GM15510 (cell line): Measurements from ENCODE around the gene OR2T11.
"Not testable (repeated sequence)": the region's sequence is repeated elsewhere in the genome, so short reads cannot be mapped to it uniquely, and the experiment has no call there.

ENCODE experiments used
- POLR2A ChIP-seq: IDR thresholded peaks from 3 replicates; pipeline ENCODE4 v1.6.1; 2011; ENCODE audit warnings: borderline replicate concordance; ENCODE audit not compliant: insufficient read length; ENCODE audit errors: extremely low read depth

OR2T11 gene

GRCh38 chr1:248634991-248635390 lies at the start of gene OR2T11:
OR2T11 (minus strand) TSS chr1:248635091; CDS start chr1:248627128, 7,963 bp downstream.
- not testable (repeated sequence) for TF ChIP-seq POLR2A

DNA sequence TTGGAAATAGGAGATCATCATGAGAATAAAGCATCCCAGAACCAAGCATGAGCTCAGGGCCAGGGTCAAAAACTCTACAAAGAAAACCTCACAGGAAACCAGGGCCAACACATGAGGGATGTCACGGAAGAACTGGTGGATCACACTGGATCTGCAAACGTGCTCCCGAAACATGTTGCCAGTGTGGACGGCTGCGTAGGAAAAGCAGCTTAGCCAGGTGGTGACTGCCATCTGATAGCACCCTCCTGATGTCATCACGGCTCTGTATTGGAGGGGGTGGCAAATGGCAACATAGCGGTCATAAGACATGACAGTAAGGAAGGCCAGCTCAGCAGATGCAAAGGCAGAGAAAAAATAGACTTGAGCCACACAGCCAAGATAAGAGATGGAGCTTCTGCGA lies 46.8 kb upstream of the OR2T11 start:
- TF ChIP-seq POLR2A: no peak

GRCh38 chr1:248670003-248670402 lies 35.1 kb upstream of the OR2T11 start:
- no peak for TF ChIP-seq POLR2A

DNA sequence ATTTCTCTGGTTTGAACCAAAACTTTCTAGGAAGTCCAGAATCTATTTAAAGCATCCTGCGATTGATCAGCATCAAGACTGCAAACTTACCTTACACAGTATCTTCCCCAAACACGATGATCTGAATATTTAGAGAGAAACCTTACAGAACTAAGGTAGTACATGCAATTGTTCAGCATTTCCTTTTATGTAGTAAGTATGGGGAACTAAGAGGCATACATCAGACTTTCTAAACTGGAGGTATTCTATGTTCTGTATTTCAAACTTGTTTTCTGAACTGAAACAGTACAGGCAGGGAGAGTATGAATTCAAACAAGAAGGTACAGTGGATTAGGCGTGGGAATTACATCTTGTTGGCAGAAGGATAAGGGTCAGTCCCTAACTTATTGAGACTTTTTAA lies 20.5 kb upstream of the OR2T11 start, which contains the start of gene OR2T27:
OR2T27 (minus strand) TSS at position 175 of the 400 bp plus-strand sequence. CDS start 4,644 bp downstream, outside the sequence.
- not testable (repeated sequence) for TF ChIP-seq POLR2A

DNA sequence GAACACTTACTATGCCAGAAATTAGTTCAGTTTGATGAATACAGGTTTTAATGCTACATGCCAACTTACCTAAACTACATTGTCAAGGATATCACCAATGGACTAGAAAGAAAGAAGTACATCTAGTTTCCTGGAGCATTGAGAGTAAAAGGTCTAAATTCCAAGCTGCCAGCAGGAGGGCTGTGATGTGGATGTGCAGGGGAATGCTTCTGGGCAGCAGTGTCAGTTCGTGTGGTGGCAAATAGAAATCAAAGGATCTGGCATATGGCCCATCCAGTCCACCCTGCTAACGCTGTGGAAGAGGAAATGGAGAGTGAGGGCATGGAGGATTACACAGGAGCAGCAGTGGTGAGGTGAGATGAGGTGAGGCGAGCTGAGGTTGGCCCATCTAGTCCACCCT lies 10.3 kb upstream of the OR2T11 start, which contains the start of gene OR2T35:
OR2T35 (minus strand) TSS at position 101 of the 400 bp plus-strand sequence. CDS start 6,020 bp downstream, outside the sequence.
- not testable (repeated sequence) for TF ChIP-seq POLR2A

DNA sequence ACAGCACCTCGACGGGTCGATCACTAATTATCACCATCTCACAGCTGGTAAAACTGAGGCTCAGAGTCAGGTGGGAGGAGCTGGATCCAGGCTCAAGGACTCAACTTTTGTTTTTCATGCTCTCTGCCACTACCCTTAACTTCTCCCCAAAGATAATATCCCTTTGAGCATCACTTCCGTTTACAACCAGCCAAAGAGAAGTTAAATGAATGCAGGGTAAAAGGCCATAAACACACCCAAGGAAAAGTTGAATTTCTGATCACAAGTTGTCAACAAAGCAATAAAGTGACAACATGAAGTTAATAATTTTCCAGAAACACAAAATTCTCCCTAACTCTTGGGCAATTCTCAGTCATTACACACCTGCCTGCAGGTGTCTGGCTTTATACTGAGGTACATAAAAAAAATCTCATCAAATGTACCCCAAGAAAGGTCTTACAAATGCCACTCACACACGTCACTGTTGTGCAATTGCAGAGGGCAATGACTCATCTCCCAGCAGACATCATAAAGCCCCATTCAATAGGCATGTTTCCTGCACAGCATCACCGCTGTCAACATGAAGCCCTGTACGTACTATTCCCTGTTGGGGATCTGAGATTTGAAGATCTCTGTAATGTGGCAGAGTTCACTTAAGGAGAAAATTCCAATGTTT lies 3.4 kb downstream of the OR2T11 start:
- no peak for TF ChIP-seq POLR2A

- TF ChIP-seq POLR2A: no peak
These were observed 4.3 kb downstream of the OR2T11 start for GRCh38 chr1:248630551-248630950.

GRCh38 chr1:248627971-248628844 lies 6.7 kb downstream of the OR2T11 start:
- no peak for TF ChIP-seq POLR2A

GRCh38 chr1:248625971-248626370 lies 8.9 kb downstream of the OR2T11 start:
- no peak for TF ChIP-seq POLR2A

DNA sequence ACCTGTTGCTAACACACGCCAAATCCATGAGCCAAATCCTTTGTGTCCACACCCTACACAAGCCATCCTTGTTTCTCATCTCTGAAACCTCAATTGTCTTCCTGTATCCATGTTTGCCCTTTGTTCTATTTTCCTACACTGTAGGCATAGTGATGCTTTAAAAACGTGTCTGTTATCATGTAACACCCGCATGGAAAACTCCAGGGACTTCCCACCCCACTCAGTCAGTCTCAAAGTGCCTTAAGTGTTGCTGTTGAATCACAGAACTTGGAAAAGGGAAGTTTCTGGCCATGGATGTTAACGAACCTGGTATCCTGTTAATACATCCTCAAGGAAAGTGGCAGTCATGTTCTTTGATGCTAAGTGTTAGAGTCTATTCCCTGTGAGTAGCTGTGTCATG lies 9.7 kb downstream of the OR2T11 start:
- TF ChIP-seq POLR2A: no peak

DNA sequence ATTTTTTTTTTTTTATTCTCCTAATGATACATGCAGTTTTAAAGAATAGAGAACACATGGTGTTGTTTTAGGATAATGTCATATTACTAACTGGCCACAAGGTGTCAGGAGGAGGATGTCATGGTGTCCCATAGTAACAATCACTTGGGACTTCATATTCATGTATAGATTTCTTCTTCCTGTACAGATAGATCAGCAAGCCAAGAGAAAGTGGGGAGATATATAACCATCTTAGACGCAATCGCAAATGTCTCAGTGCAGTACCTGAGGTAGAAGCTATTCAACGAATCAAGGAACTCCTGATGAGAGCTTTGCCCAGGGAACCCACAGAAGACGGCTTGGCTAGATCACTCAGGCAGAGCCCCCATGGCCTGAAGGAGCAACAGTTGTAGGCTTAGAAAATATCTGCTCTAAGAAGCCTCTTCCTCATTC lies 12.3 kb downstream of the OR2T11 start:
- no peak for TF ChIP-seq POLR2A

DNA sequence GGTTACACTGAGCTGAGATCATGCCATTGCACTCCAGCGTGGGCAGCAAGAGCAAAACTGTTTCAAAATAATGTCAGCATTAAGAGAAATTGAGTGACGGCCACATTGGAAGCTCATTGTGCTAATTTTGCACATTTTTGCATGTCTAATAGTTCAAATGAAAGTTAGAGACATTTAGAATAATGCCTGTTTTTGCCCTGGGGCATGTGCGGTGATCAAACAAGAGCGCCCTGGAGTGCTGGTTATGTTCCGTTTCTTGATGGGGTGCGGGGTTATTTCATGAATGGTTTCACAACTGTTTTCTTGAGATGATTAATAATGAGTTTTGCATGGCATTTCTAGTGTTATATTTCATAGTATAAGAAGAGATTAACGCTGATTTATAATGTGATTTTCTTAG lies 13.1 kb downstream of the OR2T11 start:
- no peak for TF ChIP-seq POLR2A

DNA sequence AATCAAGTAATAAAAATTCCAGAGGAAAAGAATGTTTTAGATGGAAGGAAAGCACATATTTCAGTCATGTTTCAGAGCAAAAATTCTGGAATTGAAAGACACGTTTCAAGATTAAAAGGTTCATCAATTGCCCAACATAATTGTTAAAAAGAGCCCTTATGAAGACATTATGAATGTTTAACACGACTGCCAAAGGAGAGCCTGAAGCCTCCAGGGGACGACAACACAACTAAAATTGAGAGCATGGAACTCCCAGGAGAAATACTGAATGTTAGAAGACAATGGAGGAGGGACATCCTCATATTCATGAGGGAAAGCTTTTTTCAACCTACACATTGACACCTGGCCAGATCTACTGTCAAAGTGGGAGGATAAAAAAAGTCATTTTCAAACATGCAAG lies 16.0 kb downstream of the OR2T11 start:
- no peak for TF ChIP-seq POLR2A

DNA sequence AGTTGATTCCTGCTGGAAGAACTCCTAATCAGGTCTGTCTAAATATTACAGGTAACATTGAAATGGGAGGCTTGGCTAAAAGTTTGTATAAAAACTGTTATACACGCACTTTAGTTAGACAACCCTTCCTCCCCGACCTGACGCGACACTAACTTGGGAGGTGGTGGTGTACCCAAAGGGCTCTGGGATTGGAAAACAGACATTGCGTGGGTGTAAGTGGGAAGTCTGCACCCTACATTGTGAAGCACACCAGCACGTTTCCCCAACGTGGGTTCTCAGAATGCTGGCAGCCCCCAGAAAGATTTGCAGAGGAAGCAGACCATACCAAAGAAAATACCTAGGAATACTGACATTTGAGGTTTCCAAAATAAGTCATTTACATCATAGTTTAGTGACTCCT lies 16.8 kb downstream of the OR2T11 start:
- no peak for TF ChIP-seq POLR2A

DNA sequence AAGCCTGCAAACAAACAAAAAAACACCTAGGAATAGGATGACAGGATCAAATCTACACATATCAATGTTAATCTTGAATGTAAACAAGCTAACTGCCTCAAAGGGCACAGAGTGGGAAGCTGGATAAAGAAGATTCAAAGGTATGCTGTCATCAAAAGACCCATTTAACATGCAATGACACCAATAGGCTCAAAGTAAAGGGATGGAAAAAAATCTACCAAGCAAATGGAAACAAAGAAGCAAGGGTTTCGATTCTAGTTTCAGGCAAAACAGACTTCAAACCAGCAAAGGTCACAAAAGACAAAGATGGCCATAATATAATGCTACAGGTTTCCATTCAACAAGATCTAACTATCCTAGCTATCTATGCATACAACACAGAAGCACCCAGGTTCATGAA lies 21.1 kb downstream of the OR2T11 start:
- no peak for TF ChIP-seq POLR2A

DNA sequence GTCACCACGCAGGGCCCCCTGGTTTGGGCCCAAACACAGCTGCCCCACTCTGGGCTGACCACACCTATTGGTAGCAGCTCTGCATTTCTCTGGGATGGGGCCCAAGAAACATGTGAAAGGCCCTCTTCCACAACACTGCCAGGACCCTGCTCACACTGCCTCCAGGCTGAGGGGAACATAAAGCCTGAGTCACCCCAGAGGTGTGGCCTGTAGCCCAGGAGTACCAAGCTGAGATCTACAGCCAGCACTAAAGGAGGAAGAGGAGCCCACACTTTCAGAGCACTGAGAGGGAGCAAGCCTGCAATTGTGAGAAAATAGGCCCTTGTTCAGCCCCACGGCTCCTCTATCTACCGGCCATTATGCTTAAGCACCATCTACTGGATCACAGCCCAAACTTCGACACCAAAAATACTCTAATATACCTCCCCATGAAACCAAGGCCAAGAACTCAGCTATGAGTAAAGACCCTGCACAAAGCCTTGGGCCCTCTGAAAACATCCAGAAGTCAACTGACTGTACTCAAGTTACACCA lies 22.9 kb downstream of the OR2T11 start:
- TF ChIP-seq POLR2A: no peak

DNA sequence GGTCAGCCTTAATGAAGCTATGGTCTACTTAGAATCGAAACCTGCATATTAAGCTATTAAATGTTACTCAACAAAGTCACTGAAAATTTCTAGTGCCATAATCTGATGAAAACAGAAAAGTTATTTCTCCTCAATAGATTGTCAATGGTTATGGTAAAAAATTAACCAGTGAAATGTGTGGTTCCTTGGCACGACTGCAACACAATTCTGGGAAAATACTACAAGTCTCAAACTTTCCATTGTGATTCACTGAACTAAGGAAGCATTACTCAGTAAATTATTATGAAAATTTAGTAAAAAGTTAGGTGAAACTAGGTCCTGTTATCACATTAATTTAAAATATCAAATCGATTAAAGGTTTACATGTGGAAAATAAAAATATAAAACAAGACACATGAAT lies 24.6 kb downstream of the OR2T11 start:
- no peak for TF ChIP-seq POLR2A
